ENCODE data around the gene CINP. TPM values are rescaled to one million over a fixed set of nuclear protein-coding genes. Genes with fewer than 3 reads are reported as not detected.

Gene CINP
- total RNA-seq, 2 experiments from 2014 or later: 47.8 to 52.2 TPM

DNA sequence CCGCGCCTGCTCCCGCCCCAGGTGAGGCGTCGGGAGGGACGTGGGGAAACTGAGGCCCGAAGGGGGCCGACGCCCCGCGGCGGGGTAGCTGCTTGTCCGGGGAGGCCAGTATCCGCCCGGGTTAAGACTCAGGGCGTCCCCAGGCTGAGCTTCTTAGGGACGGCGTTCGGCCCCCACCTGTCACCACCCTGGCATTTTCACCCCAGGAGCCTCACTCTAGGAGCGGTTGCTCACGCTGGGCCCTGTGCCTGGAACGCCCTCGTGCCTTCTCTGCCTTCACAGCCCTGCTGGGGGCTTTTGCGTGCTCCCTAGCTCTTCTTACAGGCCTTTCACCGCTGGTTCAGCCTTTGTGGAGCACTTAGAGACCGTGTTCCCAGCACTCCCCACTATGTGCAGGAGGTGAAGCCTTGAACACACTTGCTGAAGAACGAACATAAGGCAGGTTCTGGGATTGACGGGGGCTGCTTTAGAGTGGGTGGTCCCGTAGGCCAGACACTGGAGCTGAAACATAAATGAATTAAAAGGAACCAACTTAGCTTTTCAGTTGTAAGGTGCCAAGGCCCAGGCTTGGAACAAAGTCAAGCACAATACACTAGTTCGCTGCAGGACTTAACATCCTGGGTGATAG, 42.5 kb downstream of the CINP start:
- H3K27me3 Mint-ChIP-seq: no peaks in the 10 kb centered on the region
- H3K9me3 Mint-ChIP-seq: no peaks in the 10 kb centered on the region
- DNase-seq: peak; percentile 49
- ChIA-PET POLR2A (interaction anchor here (0.9 to 2.5 kb wide), 5 partner anchors 11 to 232 kb away, joined by 3 to 10 read pairs (median 4); partner anchors contain the start of genes CINP and TECPR2), CTCF (interaction anchor here (1.3 to 1.8 kb wide), 3 partner anchors 11 to 16 kb away, joined by 3 to 5 read pairs (median 4); partner anchors contain the start of gene MOK)
- peak overlapping the region; percentile 88 for H3K27ac Mint-ChIP-seq
- H3K4me3 Mint-ChIP-seq: peak overlapping the region; percentile 88
- intact Hi-C loops (cut with micrococcal nuclease): no loop called here
- ATAC-seq: peak; percentile 5
- TF ChIP-seq, protein P1, sequence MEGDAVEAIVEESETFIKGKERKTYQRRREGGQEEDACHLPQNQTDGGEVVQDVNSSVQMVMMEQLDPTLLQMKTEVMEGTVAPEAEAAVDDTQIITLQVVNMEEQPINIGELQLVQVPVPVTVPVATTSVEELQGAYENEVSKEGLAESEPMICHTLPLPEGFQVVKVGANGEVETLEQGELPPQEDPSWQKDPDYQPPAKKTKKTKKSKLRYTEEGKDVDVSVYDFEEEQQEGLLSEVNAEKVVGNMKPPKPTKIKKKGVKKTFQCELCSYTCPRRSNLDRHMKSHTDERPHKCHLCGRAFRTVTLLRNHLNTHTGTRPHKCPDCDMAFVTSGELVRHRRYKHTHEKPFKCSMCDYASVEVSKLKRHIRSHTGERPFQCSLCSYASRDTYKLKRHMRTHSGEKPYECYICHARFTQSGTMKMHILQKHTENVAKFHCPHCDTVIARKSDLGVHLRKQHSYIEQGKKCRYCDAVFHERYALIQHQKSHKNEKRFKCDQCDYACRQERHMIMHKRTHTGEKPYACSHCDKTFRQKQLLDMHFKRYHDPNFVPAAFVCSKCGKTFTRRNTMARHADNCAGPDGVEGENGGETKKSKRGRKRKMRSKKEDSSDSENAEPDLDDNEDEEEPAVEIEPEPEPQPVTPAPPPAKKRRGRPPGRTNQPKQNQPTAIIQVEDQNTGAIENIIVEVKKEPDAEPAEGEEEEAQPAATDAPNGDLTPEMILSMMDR (IDR thresholded peaks at IDR 0.05): no peak
- H3K4me1 Mint-ChIP-seq (ENCODE audit: low read depth): peaks cover 36% of the 10 kb centered on the region
- peaks cover 2% of the 10 kb centered on the region for H3K36me3 Mint-ChIP-seq (ENCODE audit: low read depth)

DNA sequence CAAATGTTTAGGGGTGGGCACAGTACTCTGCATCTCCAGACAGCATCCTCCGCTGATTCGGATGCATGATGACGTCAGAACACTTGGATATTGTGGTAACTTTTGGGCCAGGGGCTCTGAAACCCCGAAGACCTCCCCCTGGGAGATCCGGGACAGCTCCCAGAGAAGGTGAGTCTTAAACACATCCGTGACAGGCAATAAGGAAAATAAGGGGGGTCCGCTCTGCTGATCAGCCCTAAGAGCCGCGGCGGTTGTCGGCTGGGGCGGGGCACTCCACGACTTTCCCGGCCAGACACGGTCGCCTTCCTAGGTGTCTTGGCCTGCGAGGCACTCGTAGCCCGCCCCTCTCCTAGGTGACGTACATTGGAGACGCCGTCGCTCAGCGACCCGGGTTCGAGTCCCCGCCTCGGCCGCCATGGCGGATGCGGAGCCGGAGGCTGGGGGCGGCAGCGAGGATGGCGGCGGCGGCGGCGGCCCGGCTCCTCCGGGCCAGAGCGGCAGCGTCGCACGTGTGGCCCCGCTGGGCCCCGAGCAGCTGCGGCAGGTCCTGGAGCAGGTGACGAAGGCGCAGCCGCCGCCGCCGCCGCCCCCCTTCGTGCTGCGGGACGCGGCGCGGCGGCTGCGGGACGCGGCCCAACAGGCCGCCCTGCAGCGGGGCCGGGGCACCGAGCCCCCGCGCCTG, 43.2 kb downstream of the CINP start, which contains the start of gene ZNF839:
Gene ZNF839 (plus strand): TSS at position 396 of the 682 bp plus-strand sequence. CDS start 20 bp downstream, at position 416.
- Mint-ChIP-seq H3K4me3 (peak within 1 kb of the TSS; percentile 96), H3K36me3 (ENCODE audit: low read depth) (peaks cover 2% of the 10 kb centered on the region), H3K27me3 (no peaks in the 10 kb centered on the region), H3K27ac (peak within 1 kb of the TSS; percentile 95), H3K4me1 (ENCODE audit: low read depth) (peaks cover 41% of the 10 kb centered on the region), H3K9me3 (no peaks in the 10 kb centered on the region)
- peak; percentile 76 for ATAC-seq
- POLR2A ChIA-PET: interaction anchor here (0.9 to 2.5 kb wide), 6 partner anchors 9 to 231 kb away, joined by 3 to 10 read pairs (median 4); partner anchors contain the start of genes CINP and TECPR2
- TF ChIP-seq, protein P1 (IDR thresholded peaks at IDR 0.05): no peak
- DNase-seq: peak; percentile 96
- intact Hi-C loops (cut with micrococcal nuclease): no loop called here
- CTCF ChIA-PET: interaction anchor here (1.3 to 1.8 kb wide), 4 partner anchors 11 to 196 kb away, joined by 3 to 6 read pairs (median 4); partner anchors contain the start of gene MOK

DNA sequence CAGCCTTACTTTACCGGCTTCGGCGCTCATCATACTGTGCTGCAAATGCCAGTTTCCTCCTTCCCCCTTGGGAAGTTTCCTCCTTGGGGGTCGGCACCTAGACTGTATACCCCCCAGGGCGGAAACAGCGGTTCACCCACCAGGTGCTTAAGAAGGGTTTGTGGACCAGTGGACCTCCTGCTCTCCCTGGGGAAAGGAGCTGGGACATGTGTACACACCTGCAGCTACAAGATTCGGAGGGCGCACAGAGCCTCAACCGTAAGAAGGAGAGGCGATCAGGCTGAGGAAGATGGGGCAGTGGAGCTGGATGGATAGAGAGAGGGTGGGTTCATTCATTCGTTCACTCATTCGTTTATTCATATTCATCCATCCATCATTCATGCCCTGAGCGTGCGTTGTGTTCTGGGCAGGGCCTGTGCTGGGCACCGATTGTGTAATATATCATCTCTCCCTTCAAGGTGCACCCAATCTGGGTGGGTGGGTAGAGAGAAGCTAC, 43.9 kb downstream of the CINP start:
- peak overlapping the region; percentile 96 for H3K4me3 Mint-ChIP-seq
- CTCF ChIA-PET: interaction anchor here (1.3 to 1.7 kb wide), 3 partner anchors 10 to 197 kb away, joined by 3 to 6 read pairs (median 4); partner anchors contain the start of gene MOK
- DNase-seq: no peak
- intact Hi-C loops (cut with micrococcal nuclease): no loop called here
- ATAC-seq: peak; percentile 5
- POLR2A ChIA-PET: interaction anchor here (1.1 to 2.5 kb wide), 3 partner anchors 10 to 230 kb away, joined by 3 to 6 read pairs (median 3); no protein-coding TSS in a partner anchor
- peak overlapping the region; percentile 95 for H3K27ac Mint-ChIP-seq
- peaks cover 45% of the 10 kb centered on the region for H3K4me1 Mint-ChIP-seq (ENCODE audit: low read depth)
- TF ChIP-seq, protein P1 (IDR thresholded peaks at IDR 0.05): no peak
- H3K36me3 Mint-ChIP-seq (ENCODE audit: low read depth): peaks cover 2% of the 10 kb centered on the region
- no peaks in the 10 kb centered on the region for H3K27me3 Mint-ChIP-seq
- H3K9me3 Mint-ChIP-seq: no peaks in the 10 kb centered on the region

DNA sequence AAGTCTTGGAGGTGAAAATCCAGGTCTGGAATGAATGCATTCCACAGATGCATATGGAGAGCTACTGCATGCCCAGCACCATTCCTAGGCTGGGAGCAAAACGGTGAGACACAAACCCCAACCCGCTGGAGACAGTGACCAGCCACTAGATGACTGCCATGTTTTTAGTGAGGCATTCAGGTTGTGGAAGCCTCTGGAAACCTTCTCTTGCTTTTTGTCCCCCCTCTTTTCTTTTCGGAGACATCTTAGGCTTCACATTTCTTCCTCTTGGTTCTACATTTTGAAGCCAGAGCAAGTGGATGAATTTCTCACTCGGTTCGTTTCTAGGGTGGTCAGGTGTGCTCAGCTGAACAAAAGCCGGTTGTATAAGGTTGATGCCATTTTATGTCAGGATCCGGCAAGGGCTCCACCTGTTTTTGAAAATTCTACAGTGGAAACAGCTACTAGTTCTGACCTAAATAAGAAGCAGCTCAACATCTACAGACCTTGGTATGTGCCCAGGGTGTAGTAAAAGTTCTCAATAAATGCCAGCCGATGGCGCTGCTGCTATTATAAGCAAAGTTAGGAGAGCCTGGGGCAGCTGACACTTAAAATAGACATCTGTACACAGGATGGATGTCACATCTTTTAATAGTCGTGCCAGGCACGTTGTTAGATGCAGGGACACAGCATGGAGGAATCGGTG, 45.0 kb downstream of the CINP start:
- no peak for ATAC-seq
- Mint-ChIP-seq H3K4me3 (peak overlapping the region; percentile 96), H3K4me1 (ENCODE audit: low read depth) (peaks cover 49% of the 10 kb centered on the region), H3K27me3 (no peaks in the 10 kb centered on the region), H3K27ac (peak overlapping the region; percentile 95), H3K9me3 (no peaks in the 10 kb centered on the region), H3K36me3 (ENCODE audit: low read depth) (no peaks in the 10 kb centered on the region)
- TF ChIP-seq, protein P1 (IDR thresholded peaks at IDR 0.05): peak; percentile 4
- ChIA-PET CTCF (interaction anchor here (0.7 to 2.1 kb wide), 8 partner anchors 9 to 354 kb away, joined by 3 to 10 read pairs (median 4); partner anchors contain the start of genes DYNC1H1 and MOK), POLR2A (interaction anchor here (0.9 to 2.5 kb wide), 4 partner anchors 45 to 277 kb away, joined by 3 to 6 read pairs (median 4); partner anchors contain the start of genes CINP and TECPR2)
- DNase-seq: peak; percentile 77
- intact Hi-C loops (cut with micrococcal nuclease): loop anchor here (2.0 kb wide), 1 partner anchor 353 kb away; the partner anchor contains the start of gene DYNC1H1

Data from activated CD8-positive, alpha-beta T cell treated with anti-CD3 and anti-CD28 coated beads for 36 hours (primary cell).